Loucy (cell line): Measurements from ENCODE around the gene ANKRD13C.

ENCODE experiments used
- H2AFZ ChIP-seq: fragments of 200-600 bp; sonication (generic); 2 replicates; pipeline ENCODE4 v1.6.0; 2016; ENCODE audit warnings: antibody characterized with exemption, mild to moderate bottlenecking, low read length, moderate library complexity
- H3F3A ChIP-seq: fragments of 200-600 bp; 2 replicates; pipeline ENCODE4 v1.6.0; 2016; ENCODE audit warnings: antibody characterized with exemption, low read depth, mild to moderate bottlenecking
- H3K27me3 ChIP-seq: fragments of 200-600 bp; sonication (generic); 2 replicates; pipeline ENCODE4 v1.6.1; 2014; ENCODE audit warnings: low read length, mild to moderate bottlenecking; ENCODE audit not compliant: insufficient read depth, poor library complexity, severe bottlenecking
- H3K36me3 ChIP-seq: fragments of 200-600 bp; sonication (generic); 2 replicates; pipeline ENCODE4 v1.6.1; 2016; ENCODE audit warnings: low read length; ENCODE audit not compliant: insufficient read depth
- H3K4me1 ChIP-seq: fragments of 200-600 bp; sonication (generic); 2 replicates; pipeline ENCODE4 v1.5.1; 2014; ENCODE audit warnings: low read length, mild to moderate bottlenecking; ENCODE audit not compliant: insufficient read depth, poor library complexity, severe bottlenecking
- H3K4me2 ChIP-seq: fragments of 200-600 bp; sonication (generic); 2 replicates; pipeline ENCODE4 v1.6.0; 2014; ENCODE audit warnings: antibody characterized with exemption, low read length, low read depth, mild to moderate bottlenecking; ENCODE audit not compliant: poor library complexity, severe bottlenecking
- H3K4me3 ChIP-seq: fragments of 200-600 bp; sonication (generic); 2 replicates; pipeline ENCODE4 v1.5.1; 2014; ENCODE audit warnings: low read length, mild to moderate bottlenecking, mixed read lengths; ENCODE audit not compliant: poor library complexity, severe bottlenecking
- H3K79me2 ChIP-seq: fragments of 200-600 bp; sonication (generic); 2 replicates; pipeline ENCODE4 v1.6.1; 2014; ENCODE audit warnings: low read length; ENCODE audit not compliant: insufficient read depth
- H3K9ac ChIP-seq: fragments of 200-600 bp; sonication (generic); 2 replicates; pipeline ENCODE4 v1.6.0; 2014; ENCODE audit warnings: mild to moderate bottlenecking, low read depth, low read length, moderate library complexity; ENCODE audit not compliant: poor library complexity, severe bottlenecking
- H3K9me2 ChIP-seq: fragments of 200-600 bp; sonication (generic); replicated peaks from 2 replicates; pipeline ENCODE4 v1.6.1; 2016; ENCODE audit warnings: low read depth, low read length, mixed read lengths
- H3K9me3 ChIP-seq: fragments of 200-600 bp; sonication (generic); 2 replicates; pipeline ENCODE4 v1.6.1; 2014; ENCODE audit warnings: mild to moderate bottlenecking, antibody characterized with exemption, low read length, low read depth; ENCODE audit not compliant: insufficient read depth
- H4K20me1 ChIP-seq: fragments of 200-600 bp; sonication (generic); 2 replicates; pipeline ENCODE4 v1.6.0; 2014; ENCODE audit warnings: antibody characterized with exemption, low read length, mild to moderate bottlenecking; ENCODE audit not compliant: insufficient read depth, poor library complexity, severe bottlenecking
- EZH2phosphoT487 ChIP-seq: fragments of 200-600 bp; IDR thresholded peaks from 2 replicates; pipeline ENCODE4 v1.6.1; 2018; ENCODE audit warnings: antibody characterized with exemption, mild to moderate bottlenecking, moderate library complexity, borderline replicate concordance
- TF ChIP-seq, protein P1 (sequence below): fragments of 200-600 bp; sonication (generic); conservative IDR thresholded peaks from 2 replicates; pipeline ENCODE4 v1.5.1; 2014; ENCODE audit warnings: mild to moderate bottlenecking, antibody characterized with exemption, low read length

ANKRD13C gene

DNA sequence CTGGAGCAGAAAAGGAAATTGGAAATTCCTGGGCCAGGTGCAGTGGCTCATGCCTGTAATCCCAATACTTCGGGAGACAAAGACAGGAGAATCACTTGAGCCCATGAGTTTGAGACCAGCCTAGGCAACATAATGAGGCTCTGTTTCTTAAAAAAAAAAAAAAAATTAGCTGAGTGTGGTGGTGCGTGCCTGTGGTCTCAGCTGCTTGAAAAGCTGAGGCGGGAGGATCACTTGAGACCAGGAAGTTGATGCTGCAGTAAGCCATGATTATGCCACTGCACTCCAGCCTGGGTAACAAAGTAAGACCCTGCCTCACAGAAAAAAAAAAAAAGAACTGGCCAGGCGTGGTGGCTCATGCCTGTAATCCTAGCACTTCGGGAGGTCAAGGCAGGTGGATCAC lies 76.6 kb downstream of the ANKRD13C start:
- H3K4me2 ChIP-seq: no peak overlapping the region
- no peaks in the 10 kb centered on the region for H3K79me2 ChIP-seq
- no peaks in the 10 kb centered on the region for H3F3A ChIP-seq
- H3K9me2 ChIP-seq: no peaks in the 10 kb centered on the region
- no peaks in the 10 kb centered on the region for H3K4me1 ChIP-seq
- H3K36me3 ChIP-seq: peaks cover 30% of the 10 kb centered on the region; the same call in 1 of the 2 replicates
- no peaks in the 10 kb centered on the region for H3K27me3 ChIP-seq
- TF ChIP-seq, protein P1, sequence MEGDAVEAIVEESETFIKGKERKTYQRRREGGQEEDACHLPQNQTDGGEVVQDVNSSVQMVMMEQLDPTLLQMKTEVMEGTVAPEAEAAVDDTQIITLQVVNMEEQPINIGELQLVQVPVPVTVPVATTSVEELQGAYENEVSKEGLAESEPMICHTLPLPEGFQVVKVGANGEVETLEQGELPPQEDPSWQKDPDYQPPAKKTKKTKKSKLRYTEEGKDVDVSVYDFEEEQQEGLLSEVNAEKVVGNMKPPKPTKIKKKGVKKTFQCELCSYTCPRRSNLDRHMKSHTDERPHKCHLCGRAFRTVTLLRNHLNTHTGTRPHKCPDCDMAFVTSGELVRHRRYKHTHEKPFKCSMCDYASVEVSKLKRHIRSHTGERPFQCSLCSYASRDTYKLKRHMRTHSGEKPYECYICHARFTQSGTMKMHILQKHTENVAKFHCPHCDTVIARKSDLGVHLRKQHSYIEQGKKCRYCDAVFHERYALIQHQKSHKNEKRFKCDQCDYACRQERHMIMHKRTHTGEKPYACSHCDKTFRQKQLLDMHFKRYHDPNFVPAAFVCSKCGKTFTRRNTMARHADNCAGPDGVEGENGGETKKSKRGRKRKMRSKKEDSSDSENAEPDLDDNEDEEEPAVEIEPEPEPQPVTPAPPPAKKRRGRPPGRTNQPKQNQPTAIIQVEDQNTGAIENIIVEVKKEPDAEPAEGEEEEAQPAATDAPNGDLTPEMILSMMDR: no peak
- TF ChIP-seq EZH2phosphoT487: no peak
- no peaks in the 10 kb centered on the region for H3K9me3 ChIP-seq
- no peak overlapping the region for H2AFZ ChIP-seq
- no peak overlapping the region for H3K4me3 ChIP-seq
- H3K9ac ChIP-seq: no peak overlapping the region
- H4K20me1 ChIP-seq: no peaks in the 10 kb centered on the region

DNA sequence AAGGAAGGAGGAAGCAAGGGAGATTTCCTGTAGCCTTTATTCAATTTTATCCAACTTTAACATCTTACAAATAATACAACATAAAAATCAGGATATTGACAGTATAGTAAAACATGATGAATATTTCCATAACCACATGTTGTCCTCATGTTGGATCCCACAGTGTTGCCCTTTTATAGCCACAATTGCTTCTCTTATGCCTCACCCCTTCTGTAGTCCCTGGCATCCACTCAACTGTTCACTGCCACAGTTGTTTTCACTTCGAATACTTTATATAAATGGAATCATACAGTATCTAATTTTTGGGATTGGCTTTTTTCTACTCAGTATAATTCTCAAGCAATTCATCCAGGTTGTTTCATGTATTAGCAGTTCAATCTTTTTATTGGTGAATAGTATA lies 88.6 kb downstream of the ANKRD13C start:
- Histone ChIP-seq H3K4me1 (no peaks in the 10 kb centered on the region), H4K20me1 (no peaks in the 10 kb centered on the region), H3K36me3 (peaks cover 58% of the 10 kb centered on the region; the same call in 1 of the 2 replicates), H3K9ac (no peak overlapping the region), H3F3A (no peaks in the 10 kb centered on the region), H3K4me3 (no peak overlapping the region), H3K4me2 (no peak overlapping the region), H3K27me3 (no peaks in the 10 kb centered on the region), H3K79me2 (no peaks in the 10 kb centered on the region), H3K9me3 (no peaks in the 10 kb centered on the region), H3K9me2 (no peaks in the 10 kb centered on the region), H2AFZ (no peak overlapping the region)
- TF ChIP-seq, protein P1: no peak
- TF ChIP-seq EZH2phosphoT487: no peak

DNA sequence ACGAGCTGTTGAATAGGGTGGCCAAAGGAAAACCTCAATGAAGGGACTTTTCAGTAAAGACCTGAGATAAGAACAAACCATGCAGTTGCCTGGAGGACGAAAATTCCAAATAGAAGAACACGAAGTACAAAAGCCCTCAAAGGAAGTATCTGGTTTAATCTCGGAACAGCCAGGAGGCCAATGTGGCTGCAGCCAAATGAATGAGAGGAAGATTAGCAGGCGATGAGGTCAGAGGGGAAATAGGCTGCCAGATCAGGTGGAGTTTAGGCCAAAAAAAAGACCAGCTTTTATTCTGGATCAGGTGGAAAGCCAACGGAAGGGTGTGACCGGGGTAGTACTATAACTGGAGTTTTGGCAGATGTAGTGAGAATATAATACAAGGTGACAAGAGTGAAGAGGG lies 89.7 kb downstream of the ANKRD13C start:
- no peaks in the 10 kb centered on the region for H3K27me3 ChIP-seq
- no peak overlapping the region for H3K4me2 ChIP-seq
- no peaks in the 10 kb centered on the region for H3K79me2 ChIP-seq
- no peak overlapping the region for H3K9ac ChIP-seq
- no peaks in the 10 kb centered on the region for H3F3A ChIP-seq
- no peak overlapping the region for H2AFZ ChIP-seq
- H4K20me1 ChIP-seq: no peaks in the 10 kb centered on the region
- no peak overlapping the region for H3K4me3 ChIP-seq
- no peaks in the 10 kb centered on the region for H3K9me3 ChIP-seq
- H3K4me1 ChIP-seq: no peaks in the 10 kb centered on the region
- TF ChIP-seq, protein P1: no peak
- no peak for TF ChIP-seq EZH2phosphoT487
- H3K36me3 ChIP-seq: peaks cover 48% of the 10 kb centered on the region; the same call in 1 of the 2 replicates
- no peaks in the 10 kb centered on the region for H3K9me2 ChIP-seq
